Epithelial cell of esophagus (primary cell): ENCODE measurements around the gene SOS1.

Experiments used
- DNase-seq: peaks from one replicate; pipeline ENCODE4 v3.0.0; 2010; ENCODE audit warnings: low read depth
- H3K4me3 ChIP-seq: 2 replicates; pipeline ENCODE4 v1.5.1; 2011; ENCODE audit warnings: mild to moderate bottlenecking, low read length, control low read depth
- TF ChIP-seq, protein P1 (sequence below): IDR thresholded peaks from 2 replicates; pipeline ENCODE4 v1.5.1; 2011; ENCODE audit warnings: low read depth, mild to moderate bottlenecking, low read length, control low read depth, inconsistent platforms; ENCODE audit not compliant: insufficient read depth; ENCODE audit errors: missing control alignments

SOS1 gene

DNA sequence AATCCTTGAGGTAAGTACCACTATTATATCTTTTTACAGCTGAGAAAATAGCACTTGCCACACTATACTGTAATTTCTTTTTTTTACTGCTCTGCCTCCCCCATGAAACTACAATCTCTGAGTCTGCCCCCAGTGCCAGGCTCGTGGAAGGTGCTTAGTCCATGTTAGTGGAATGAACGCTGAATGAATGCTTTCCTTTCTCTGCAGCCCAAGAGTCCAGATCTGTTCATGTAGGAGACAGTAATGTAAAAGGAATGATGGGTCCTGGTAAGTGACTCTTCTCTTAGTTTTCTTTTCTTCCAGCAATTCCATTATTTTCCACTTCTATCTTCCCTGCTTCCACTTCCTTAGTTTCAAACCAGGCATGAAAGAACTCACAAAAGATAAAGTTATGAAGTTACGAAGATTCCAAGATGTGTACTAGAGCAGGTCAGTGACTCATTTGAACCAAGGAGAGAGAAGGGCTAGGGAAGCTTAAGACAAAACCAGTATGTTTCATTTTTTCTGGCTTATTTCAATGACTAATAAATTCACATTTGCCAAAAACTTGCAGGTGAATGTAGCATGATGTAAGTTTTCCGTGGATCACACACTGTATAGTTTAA is 185.2 kb downstream of the SOS1 start:
- DNase-seq: peak; percentile 66

DNA sequence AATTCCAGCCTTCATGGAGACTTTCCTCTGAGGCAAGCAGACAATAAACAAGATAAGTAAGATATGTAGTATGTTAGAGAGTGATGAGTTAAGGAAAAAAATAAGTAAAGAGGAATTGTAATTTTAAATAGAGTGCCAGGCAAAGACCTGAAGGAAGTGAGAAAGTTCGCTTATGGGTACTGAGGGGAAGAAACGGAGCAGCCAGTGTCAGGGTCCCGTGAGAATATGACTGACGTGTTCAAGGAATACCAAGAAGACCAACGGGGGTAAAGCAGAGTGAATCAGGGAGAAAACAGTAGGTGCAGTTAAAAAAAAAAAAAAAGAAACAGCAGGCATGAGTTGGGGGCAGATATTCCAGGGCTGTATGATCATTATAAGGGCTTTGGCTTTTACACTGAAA is 186.1 kb downstream of the SOS1 start:
- no peak for DNase-seq
- TF ChIP-seq, protein P1, sequence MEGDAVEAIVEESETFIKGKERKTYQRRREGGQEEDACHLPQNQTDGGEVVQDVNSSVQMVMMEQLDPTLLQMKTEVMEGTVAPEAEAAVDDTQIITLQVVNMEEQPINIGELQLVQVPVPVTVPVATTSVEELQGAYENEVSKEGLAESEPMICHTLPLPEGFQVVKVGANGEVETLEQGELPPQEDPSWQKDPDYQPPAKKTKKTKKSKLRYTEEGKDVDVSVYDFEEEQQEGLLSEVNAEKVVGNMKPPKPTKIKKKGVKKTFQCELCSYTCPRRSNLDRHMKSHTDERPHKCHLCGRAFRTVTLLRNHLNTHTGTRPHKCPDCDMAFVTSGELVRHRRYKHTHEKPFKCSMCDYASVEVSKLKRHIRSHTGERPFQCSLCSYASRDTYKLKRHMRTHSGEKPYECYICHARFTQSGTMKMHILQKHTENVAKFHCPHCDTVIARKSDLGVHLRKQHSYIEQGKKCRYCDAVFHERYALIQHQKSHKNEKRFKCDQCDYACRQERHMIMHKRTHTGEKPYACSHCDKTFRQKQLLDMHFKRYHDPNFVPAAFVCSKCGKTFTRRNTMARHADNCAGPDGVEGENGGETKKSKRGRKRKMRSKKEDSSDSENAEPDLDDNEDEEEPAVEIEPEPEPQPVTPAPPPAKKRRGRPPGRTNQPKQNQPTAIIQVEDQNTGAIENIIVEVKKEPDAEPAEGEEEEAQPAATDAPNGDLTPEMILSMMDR: no peak
- H3K4me3 ChIP-seq: no peak overlapping the region

More for the DNA sequence above, 185.2 kb downstream of the SOS1 start:
- TF ChIP-seq, protein P1: no peak
- H3K4me3 ChIP-seq: no peak overlapping the region

DNA sequence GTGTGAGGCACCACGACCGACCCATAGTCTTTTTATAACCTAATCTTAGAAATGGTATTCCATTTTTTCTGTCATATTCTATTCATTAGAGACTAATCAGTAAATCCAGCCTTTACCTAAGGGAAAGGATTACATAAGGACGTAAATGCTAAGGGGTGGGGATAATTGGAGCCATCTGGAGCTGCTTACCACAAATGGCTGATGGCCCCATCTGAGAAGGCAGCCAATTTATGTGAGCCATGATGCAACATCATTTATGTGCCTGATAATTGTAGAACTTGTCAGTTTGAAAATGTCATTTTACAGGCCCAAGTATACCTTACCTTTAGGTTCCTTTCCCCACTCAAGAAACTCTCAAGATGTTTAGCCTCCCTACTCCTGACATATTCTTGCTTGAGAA is 187.2 kb downstream of the SOS1 start:
- H3K4me3 ChIP-seq: no peak overlapping the region
- TF ChIP-seq, protein P1: no peak

DNA sequence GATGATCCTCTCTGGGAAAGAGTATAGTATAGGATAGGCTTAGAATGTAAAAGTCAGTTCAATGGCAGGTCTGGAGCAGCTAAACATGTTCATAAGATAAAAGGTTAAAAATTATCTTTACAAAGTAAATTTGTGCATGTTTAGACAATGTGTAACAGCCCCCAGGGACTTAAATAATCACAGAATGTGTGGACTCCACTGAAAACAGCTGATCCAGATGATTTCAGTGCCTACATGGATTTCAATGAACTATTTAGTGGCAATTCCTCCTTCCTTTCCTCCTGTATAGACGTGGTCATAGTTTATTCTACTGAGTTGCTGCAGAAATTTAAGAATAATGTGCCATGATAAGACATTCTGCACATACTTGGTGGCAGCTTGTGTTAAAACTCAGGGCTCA is 188.3 kb downstream of the SOS1 start:
- TF ChIP-seq, protein P1: no peak
- no peak for DNase-seq
- no peak overlapping the region for H3K4me3 ChIP-seq

More for the DNA sequence above, 187.2 kb downstream of the SOS1 start:
- no peak for DNase-seq
